Left lung (tissue), 10 donors: ENCODE results near the gene SNW1. TPM values are rescaled to one million over a fixed set of nuclear protein-coding genes. Genes with fewer than 3 reads are reported as not detected.
A peak's percentile ranks its signal among the peaks of the same experiment; 100 is the strongest.

ENCODE experiments used
- ATAC-seq: fragments of 200-7000 bp; cut with Tn5 transposase; one replicate; pipeline ENCODE4 v1.9.1; 2020; ENCODE audit warnings: moderate library complexity
- DNase-seq, 4 donors: peaks; one replicate each; pipeline ENCODE4 v3.0.0-alpha.2; 2013 to 2020
- H3K27ac ChIP-seq, 2 donors: fragments of 200-600 bp; sonication (generic) in 1 of 2; one replicate each; pipeline versions ENCODE4 v1.5.0 to v1.8.0; 2020 to 2021
- H3K27me3 ChIP-seq, 2 donors: fragments of 200-600 bp; sonication (generic) in 1 of 2; one replicate each; pipeline versions ENCODE4 v1.5.0 to v1.8.0; 2020 to 2021
- H3K36me3 ChIP-seq, 2 donors: fragments of 200-600 bp; sonication (generic) in 1 of 2; one replicate each; pipeline versions ENCODE4 v1.5.0 to v1.8.0; 2020 to 2021
- H3K4me1 ChIP-seq, 2 donors: fragments of 200-600 bp; one replicate each; pipeline ENCODE4 v1.8.0; 2021
- H3K4me3 ChIP-seq, 2 donors: fragments of 200-600 bp; sonication (generic) in 1 of 2; one replicate each; pipeline versions ENCODE4 v1.5.0 to v1.8.0; 2020 to 2021; ENCODE audit warnings: mild to moderate bottlenecking in 1 of 2
- H3K9me3 ChIP-seq, 2 donors: fragments of 200-600 bp; sonication (generic) in 1 of 2; one replicate each; pipeline versions ENCODE4 v1.5.0 to v1.8.0; 2020 to 2021
- CTCF ChIP-seq, 2 donors: fragments of 200-600 bp; sonication (generic) in 1 of 2; IDR thresholded peaks; one replicate each; pipeline versions ENCODE4 v1.5.0 to v1.8.0; 2021; ENCODE audit warnings: antibody characterized with exemption in 2 of 2
- intact Hi-C, 2 donors: fragments of 100-400 bp; cut with DNase I; formaldehyde crosslinking; loops; one replicate each; pipeline versions ENCODE4 v1.11.2 to v1.14.2; 2022
- polyA plus RNA-seq, 6 donors: library from polyadenylated mRNA; unstranded; fragments of 120-200 nt; gene quantifications; one replicate each; pipeline ENCODE4 v1.2.1, GENCODE V29; 2013; ENCODE audit not compliant: insufficient read length in 6 of 6
- total RNA-seq, 2 donors: library from RNA; stranded (reverse); fragmentation: NEBNext Ultra II Directional; extraction: Animal tissue kit (Norgen Biotek cat#: 25700); gene quantifications; one replicate each; pipeline ENCODE4 v1.2.1, GENCODE V29; 2021
- donor health status: DM: no; HTN: yes; CAD: no.
- donor health status: DM: no; HTN: no; CAD: no.

SNW1 gene
- total and polyA plus RNA-seq, 8 donors: 50.9 to 92.0 (median 77.6) TPM

GRCh38 chr14:77746064-77746702 is 14.8 kb downstream of the SNW1 start:
- peaks cover 4 to 84% of the 10 kb centered on the region in 2 donors for H3K36me3 ChIP-seq
- H3K4me3 ChIP-seq: no peak overlapping the region
- H3K9me3 ChIP-seq: no peaks in the 10 kb centered on the region
- no peak for ATAC-seq
- TF ChIP-seq CTCF (IDR thresholded peaks at IDR 0.05): no peak
- no peaks in the 10 kb centered on the region for H3K4me1 ChIP-seq
- H3K27ac ChIP-seq: no peak overlapping the region
- no peaks in the 10 kb centered on the region for H3K27me3 ChIP-seq
- no peak for DNase-seq
- intact Hi-C loops: no loop called here

GRCh38 chr14:77741438-77741837 is 19.5 kb downstream of the SNW1 start:
- Histone ChIP-seq H3K9me3 (no peaks in the 10 kb centered on the region), H3K4me3 (no peak overlapping the region), H3K4me1 (peaks cover 0 to 18% of the 10 kb centered on the region in 2 donors), H3K27me3 (no peaks in the 10 kb centered on the region), H3K27ac (no peak overlapping the region), H3K36me3 (peaks cover 0 to 75% of the 10 kb centered on the region in 2 donors)
- intact Hi-C loops: no loop called here
- no peak for TF ChIP-seq CTCF (IDR thresholded peaks at IDR 0.05)
- no peak for ATAC-seq
- DNase-seq: no peak

GRCh38 chr14:77738559-77739250 is 22.3 kb downstream of the SNW1 start:
- H3K4me3 ChIP-seq: no peak overlapping the region
- no peaks in the 10 kb centered on the region for H3K27me3 ChIP-seq
- TF ChIP-seq CTCF (IDR thresholded peaks at IDR 0.05): no peak
- peak overlapping the region in 1 of 2 donors; percentile 41 for H3K27ac ChIP-seq
- peaks cover 8 to 78% of the 10 kb centered on the region in 2 donors for H3K36me3 ChIP-seq
- DNase-seq (no peak), ATAC-seq (peak; percentile 33)
- peaks cover 0 to 18% of the 10 kb centered on the region in 2 donors for H3K4me1 ChIP-seq
- H3K9me3 ChIP-seq: no peaks in the 10 kb centered on the region
- intact Hi-C loops: no loop called here

GRCh38 chr14:77730976-77731497 is 29.9 kb downstream of the SNW1 start:
- Histone ChIP-seq H3K4me1 (no peaks in the 10 kb centered on the region), H3K27me3 (no peaks in the 10 kb centered on the region), H3K4me3 (no peak overlapping the region), H3K27ac (no peak overlapping the region), H3K9me3 (no peaks in the 10 kb centered on the region), H3K36me3 (peaks cover 20 to 100% of the 10 kb centered on the region in 2 donors)
- intact Hi-C loops: no loop called here
- ATAC-seq (no peak), DNase-seq (no peak)
- TF ChIP-seq CTCF (IDR thresholded peaks at IDR 0.05): no peak

GRCh38 chr14:77722301-77722700 is 38.7 kb downstream of the SNW1 start:
- DNase-seq (no peak), ATAC-seq (no peak)
- Histone ChIP-seq H3K27ac (no peak overlapping the region), H3K36me3 (peaks cover 4 to 100% of the 10 kb centered on the region in 2 donors), H3K4me1 (no peaks in the 10 kb centered on the region), H3K4me3 (no peak overlapping the region), H3K9me3 (no peaks in the 10 kb centered on the region), H3K27me3 (no peaks in the 10 kb centered on the region)
- intact Hi-C loops: no loop called here
- TF ChIP-seq CTCF (IDR thresholded peaks at IDR 0.05): no peak
